ENCODE measurements around the gene STAC3.

Gene STAC3

DNA sequence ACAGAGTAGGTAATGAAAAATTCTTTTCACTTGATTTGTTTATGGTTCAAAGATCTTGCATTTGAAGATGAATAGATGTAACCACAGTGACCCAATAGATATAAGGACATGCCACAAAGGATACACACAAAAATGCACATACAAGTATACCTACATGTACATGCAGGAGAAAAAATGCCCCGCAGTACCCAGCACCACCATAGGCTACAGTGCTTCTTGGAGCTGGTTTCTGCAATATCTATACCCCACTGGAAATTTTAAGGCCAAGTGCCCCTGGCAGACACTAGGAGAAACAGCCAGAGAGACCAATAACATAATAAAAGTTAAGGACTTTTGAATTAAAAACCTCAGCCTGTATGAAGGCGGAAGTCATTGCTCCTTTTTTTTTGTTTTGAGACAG, 12.1 kb upstream of the STAC3 start:
- no peak overlapping the region for H3K4me3 ChIP-seq (ENCODE audit: control insufficient read depth, low read depth, low read length)
- no peak for DNase-seq (ENCODE audit: low read depth)
- TF ChIP-seq, protein P1, sequence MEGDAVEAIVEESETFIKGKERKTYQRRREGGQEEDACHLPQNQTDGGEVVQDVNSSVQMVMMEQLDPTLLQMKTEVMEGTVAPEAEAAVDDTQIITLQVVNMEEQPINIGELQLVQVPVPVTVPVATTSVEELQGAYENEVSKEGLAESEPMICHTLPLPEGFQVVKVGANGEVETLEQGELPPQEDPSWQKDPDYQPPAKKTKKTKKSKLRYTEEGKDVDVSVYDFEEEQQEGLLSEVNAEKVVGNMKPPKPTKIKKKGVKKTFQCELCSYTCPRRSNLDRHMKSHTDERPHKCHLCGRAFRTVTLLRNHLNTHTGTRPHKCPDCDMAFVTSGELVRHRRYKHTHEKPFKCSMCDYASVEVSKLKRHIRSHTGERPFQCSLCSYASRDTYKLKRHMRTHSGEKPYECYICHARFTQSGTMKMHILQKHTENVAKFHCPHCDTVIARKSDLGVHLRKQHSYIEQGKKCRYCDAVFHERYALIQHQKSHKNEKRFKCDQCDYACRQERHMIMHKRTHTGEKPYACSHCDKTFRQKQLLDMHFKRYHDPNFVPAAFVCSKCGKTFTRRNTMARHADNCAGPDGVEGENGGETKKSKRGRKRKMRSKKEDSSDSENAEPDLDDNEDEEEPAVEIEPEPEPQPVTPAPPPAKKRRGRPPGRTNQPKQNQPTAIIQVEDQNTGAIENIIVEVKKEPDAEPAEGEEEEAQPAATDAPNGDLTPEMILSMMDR (conservative IDR thresholded peaks at IDR 0.05; ENCODE audit: control insufficient read depth, insufficient read depth, low read depth, low read length): no peak

DNA sequence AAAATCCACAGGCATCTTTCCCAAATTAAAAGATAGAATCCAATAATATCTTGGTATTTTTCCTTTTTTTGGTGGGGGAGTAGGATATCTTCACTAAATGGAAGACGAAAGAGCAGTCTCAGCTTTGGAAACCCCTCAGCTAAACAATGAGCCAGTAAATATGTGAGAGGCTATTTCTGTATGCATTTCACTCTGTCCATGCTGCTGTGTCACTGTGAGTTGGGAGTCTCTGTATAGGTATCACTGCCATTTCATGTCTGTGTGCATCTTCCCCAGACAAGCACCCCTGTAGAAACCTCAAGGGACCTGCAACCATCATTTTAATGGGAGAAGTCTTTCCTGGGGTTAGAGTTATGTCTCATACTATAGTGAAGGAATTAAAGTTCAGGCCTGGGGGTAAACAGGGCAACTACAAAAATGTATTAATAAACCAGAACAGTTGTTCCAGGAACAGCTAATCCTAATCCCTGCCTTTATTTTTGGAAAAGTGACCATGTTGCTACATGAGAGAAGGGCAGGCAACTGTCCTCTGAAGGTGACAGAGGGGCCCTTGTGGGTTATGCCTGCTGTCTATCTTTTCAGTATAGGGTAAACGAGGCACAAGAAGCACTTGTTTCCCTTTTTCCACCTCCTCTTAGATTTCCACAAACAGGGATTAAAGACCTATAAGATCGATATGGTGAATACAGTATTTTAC, 11.3 kb upstream of the STAC3 start:
- TF ChIP-seq, protein P1 (conservative IDR thresholded peaks at IDR 0.05; ENCODE audit: control insufficient read depth, insufficient read depth, low read depth, low read length): no peak
- no peak overlapping the region for H3K4me3 ChIP-seq (ENCODE audit: control insufficient read depth, low read depth, low read length)
- no peak for DNase-seq (ENCODE audit: low read depth)

DNA sequence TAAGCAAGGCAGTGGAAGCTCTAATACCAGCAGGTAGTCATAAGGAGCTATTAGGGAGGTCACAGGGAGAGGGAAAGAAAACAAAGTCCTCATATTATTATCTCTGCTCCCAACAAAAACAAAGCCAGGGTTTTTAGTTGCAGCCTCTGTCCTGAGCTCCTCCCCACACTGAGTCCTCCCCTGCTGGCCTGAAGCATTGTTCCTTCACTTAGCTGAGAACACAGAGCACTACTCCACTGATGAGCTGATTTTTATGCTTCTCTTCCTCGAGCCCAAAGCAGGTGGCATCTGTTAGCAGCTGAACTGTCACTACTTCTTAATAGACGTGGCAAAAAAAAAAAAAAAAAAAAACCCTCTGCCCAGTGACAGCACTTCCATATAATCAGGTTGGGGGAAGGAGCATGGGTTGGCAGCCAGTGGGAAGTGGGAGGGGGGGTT, 10.5 kb upstream of the STAC3 start:
- DNase-seq (ENCODE audit: low read depth): no peak

DNA sequence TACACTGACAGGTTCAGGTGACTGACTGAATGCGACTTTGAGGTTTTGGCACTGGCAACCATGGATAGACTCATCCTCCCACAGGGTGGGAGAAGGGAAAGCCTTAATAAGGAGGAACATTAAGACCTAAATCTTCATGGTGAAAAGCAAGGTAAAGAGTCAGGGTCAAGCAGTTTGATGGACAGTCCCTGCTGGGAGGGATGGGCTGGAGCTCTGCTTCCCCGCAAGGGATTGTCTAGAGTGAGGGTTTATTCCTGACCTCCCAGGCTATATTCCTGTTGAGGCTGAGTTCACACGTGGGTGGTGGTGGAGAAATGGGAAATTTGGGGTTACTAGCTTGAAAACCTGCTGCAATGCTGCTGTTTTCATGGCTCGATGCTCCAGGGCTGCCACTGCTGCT, 9.4 kb upstream of the STAC3 start:
- TF ChIP-seq, protein P1 (conservative IDR thresholded peaks at IDR 0.05; ENCODE audit: control insufficient read depth, insufficient read depth, low read depth, low read length): no peak
- no peak overlapping the region for H3K4me3 ChIP-seq (ENCODE audit: control insufficient read depth, low read depth, low read length)
- no peak for DNase-seq (ENCODE audit: low read depth)

More for the DNA sequence above, 10.5 kb upstream of the STAC3 start:
- H3K4me3 ChIP-seq (ENCODE audit: control insufficient read depth, low read depth, low read length): no peak overlapping the region
- TF ChIP-seq, protein P1 (conservative IDR thresholded peaks at IDR 0.05; ENCODE audit: control insufficient read depth, insufficient read depth, low read depth, low read length): no peak

DNA sequence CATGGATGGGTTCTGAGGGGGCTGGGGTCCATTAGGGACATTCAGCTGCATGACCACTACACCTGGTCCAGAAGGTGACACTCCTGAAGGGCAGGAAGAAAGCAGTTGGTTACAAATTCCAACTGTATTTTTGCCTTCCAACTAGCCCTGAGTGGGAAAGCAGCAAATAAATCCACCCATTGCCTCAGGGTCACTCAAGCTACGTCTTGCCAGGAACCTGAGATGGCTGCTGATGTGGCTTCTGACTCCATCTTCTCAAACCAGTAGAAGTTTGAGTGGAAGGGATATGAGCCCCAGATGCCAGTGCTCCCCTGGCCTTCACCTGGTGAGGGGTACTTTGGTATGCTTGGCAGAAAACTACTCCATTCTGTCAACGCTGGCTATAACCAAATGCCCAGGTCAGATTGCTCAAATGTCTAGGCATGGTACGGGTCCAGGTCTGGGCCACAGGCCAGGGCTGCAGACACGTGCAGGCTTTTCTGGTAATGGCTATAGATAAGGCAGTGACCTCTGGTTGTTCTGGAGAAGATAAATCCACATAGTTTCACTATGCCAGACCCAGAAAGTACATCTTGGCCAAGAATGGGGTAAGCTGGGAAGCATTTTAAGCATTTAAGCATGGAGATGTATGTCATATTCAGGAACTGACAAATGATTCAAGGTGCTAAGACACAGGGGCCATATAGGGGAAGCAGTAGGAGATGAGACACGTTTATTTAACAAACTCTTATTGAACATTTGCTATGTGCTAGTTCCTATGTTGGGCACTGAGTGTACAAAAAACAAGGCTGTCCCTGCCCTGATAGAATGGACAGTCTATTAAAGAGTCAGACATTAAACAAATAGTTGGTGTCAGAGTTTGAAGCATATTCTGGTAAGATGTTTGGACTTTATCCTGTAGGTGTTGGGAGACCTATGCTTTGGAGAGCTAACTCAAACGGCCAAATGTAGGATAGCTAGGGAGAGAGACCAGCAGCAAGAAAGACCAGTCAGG, 8.3 kb upstream of the STAC3 start:
- TF ChIP-seq, protein P1 (conservative IDR thresholded peaks at IDR 0.05; ENCODE audit: control insufficient read depth, insufficient read depth, low read depth, low read length): no peak
- H3K4me3 ChIP-seq (ENCODE audit: control insufficient read depth, low read depth, low read length): no peak overlapping the region
- DNase-seq (ENCODE audit: low read depth): no peak

DNA sequence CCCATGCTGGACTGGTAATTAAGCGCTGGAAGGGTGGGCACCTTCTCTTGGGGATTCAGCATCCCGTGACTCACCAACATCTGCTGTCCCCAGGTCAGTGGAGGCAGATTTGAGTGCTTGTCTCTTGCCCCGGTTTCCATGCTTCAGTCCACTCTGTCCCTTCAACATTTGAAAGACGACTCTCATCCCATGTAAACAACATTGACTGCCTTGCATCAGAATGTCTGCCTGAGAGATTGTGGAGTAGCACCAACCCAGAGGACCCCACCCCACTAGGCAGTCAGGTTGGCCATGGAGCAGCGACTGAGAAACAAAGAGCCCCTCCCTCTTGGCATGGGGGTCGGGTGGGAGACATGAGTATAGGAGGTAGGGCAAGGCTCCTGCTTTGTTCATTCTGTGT, 4.9 kb upstream of the STAC3 start:
- DNase-seq (ENCODE audit: low read depth): no peak
- H3K4me3 ChIP-seq (ENCODE audit: control insufficient read depth, low read depth, low read length): no peak overlapping the region
- TF ChIP-seq, protein P1 (conservative IDR thresholded peaks at IDR 0.05; ENCODE audit: control insufficient read depth, insufficient read depth, low read depth, low read length): no peak

Data from fibroblast of mammary gland (primary cell).